Fibroblast of lung (primary cell): ENCODE results near the gene C12orf43. TPM values are rescaled to one million over a fixed set of nuclear protein-coding genes. Genes with fewer than 3 reads are reported as not detected.

Source experiments
- DNase-seq, 2 donors: peaks; one replicate each; pipeline versions ENCODE4 v3.0.0 to v3.0.0-alpha.2; 2010; ENCODE audit warnings: low read depth in 2 of 2
- H2AFZ ChIP-seq: 2 replicates; pipeline ENCODE4 v1.5.1; 2012; ENCODE audit warnings: low read length, control low read depth, inconsistent platforms
- H3K27ac ChIP-seq: 2 replicates; pipeline ENCODE4 v1.5.1; 2011; ENCODE audit warnings: low read length, control low read depth; ENCODE audit not compliant: insufficient read depth
- H3K27me3 ChIP-seq: 2 replicates; pipeline ENCODE4 v1.5.1; 2011; ENCODE audit warnings: mild to moderate bottlenecking, low read length; ENCODE audit not compliant: control insufficient read depth, insufficient read depth
- H3K36me3 ChIP-seq: 2 replicates; pipeline ENCODE4 v1.5.1; 2011; ENCODE audit warnings: low read length; ENCODE audit not compliant: control insufficient read depth, insufficient read depth
- H3K4me1 ChIP-seq: 2 replicates; pipeline ENCODE4 v1.5.1; 2011; ENCODE audit warnings: low read length; ENCODE audit not compliant: control insufficient read depth, insufficient read depth; ENCODE audit errors: extremely low read depth
- H3K4me2 ChIP-seq: 2 replicates; pipeline ENCODE4 v1.5.1; 2011; ENCODE audit warnings: low read length, control low read depth; ENCODE audit not compliant: insufficient read depth; ENCODE audit errors: extremely low read depth
- H3K4me3 ChIP-seq, 4 experiments: fragments of 200-600 bp in 1 of 4; sonication (generic) in 1 of 4; replicated peaks in 1 of 4; 2 replicates each; pipeline ENCODE4 v1.5.1; 2011 to 2016; ENCODE audit warnings: low read length in 4 of 4, low read depth in 3 of 4, mild to moderate bottlenecking in 3 of 4, control low read depth in 2 of 4, inconsistent platforms in 1 of 4, mixed read lengths in 1 of 4; ENCODE audit not compliant: insufficient read depth in 1 of 4; ENCODE audit errors: control extremely low read depth in 1 of 4
- H3K79me2 ChIP-seq: 2 replicates; pipeline ENCODE4 v1.5.1; 2012; ENCODE audit warnings: mild to moderate bottlenecking, low read length, inconsistent platforms; ENCODE audit not compliant: control insufficient read depth, insufficient read depth
- H3K9ac ChIP-seq: 2 replicates; pipeline ENCODE4 v1.5.1; 2011; ENCODE audit warnings: mild to moderate bottlenecking, low read length, control low read depth; ENCODE audit not compliant: insufficient read depth
- H3K9me3 ChIP-seq: 2 replicates; pipeline ENCODE4 v1.5.1; 2012; ENCODE audit warnings: low read depth, low read length; ENCODE audit not compliant: control insufficient read depth, insufficient read depth
- H4K20me1 ChIP-seq: 2 replicates; pipeline ENCODE4 v1.5.1; 2011; ENCODE audit warnings: low read length; ENCODE audit not compliant: control insufficient read depth, insufficient read depth; ENCODE audit errors: extremely low read depth
- EZH2 ChIP-seq: IDR thresholded peaks from 2 replicates; pipeline ENCODE4 v1.5.1; 2012; ENCODE audit warnings: low read length, control low read depth, mild to moderate bottlenecking; ENCODE audit errors: missing control alignments
- polyA plus RNA-seq, 2 donors: library from polyadenylated mRNA; depleted of rRNA in 1 of 2; stranded (reverse) in 1 of 2; unstranded in 1 of 2; fragments of >200 nt; gene quantifications; 2 replicates each; pipeline ENCODE4 v1.2.1, GENCODE V29; 2011 to 2012; ENCODE audit warnings: missing spikeins in 1 of 2
- total RNA-seq: library from RNA; depleted of rRNA; stranded (reverse); fragments of >200 nt; gene quantifications from 2 replicates; pipeline ENCODE4 v1.2.1, GENCODE V29; 2014
- TF ChIP-seq, protein P1 (sequence below), 2 donors: IDR thresholded peaks in 1 of 2; conservative IDR thresholded peaks in 1 of 2; 1 replicate in 1 of 2; 2 replicates in 1 of 2; pipeline ENCODE4 v1.5.1; 2011 to 2012; ENCODE audit warnings: low read length in 2 of 2, control low read depth in 1 of 2, inconsistent platforms in 1 of 2, low read depth in 1 of 2, mild to moderate bottlenecking in 1 of 2

C12orf43 gene
- total and polyA plus RNA-seq, 2 donors (not counting 1 experiment from before 2014, with no cell fraction given): 11.4 to 14.7 TPM

DNA sequence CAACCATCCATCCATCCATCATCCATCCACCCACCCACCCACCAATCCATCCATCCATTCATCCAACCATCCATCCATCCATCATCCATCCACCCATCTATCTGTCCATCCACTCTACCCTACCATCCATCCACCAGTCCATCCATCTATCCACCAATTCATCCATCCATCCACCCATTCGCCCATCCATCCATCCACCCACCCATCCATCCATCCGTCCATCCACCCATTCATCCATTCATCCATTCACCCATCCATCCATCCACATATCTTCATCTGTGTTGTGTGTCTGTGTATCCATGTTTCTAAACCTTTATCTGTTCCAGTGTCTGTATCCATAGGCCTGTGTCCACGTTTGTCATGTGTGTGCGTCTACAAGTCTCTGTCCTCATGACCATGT lies 28.1 kb downstream of the C12orf43 start:
- Histone ChIP-seq H3K9ac (no peak overlapping the region), H3K27ac (no peak overlapping the region), H3K36me3 (no peaks in the 10 kb centered on the region), H2AFZ (no peak overlapping the region), H3K4me3 (no peak overlapping the region), H4K20me1 (no peaks in the 10 kb centered on the region), H3K4me2 (no peak overlapping the region), H3K27me3 (peaks cover 4% of the 10 kb centered on the region), H3K79me2 (no peaks in the 10 kb centered on the region), H3K4me1 (no peaks in the 10 kb centered on the region), H3K9me3 (no peaks in the 10 kb centered on the region)
- no peak for TF ChIP-seq EZH2
- TF ChIP-seq, protein P1, sequence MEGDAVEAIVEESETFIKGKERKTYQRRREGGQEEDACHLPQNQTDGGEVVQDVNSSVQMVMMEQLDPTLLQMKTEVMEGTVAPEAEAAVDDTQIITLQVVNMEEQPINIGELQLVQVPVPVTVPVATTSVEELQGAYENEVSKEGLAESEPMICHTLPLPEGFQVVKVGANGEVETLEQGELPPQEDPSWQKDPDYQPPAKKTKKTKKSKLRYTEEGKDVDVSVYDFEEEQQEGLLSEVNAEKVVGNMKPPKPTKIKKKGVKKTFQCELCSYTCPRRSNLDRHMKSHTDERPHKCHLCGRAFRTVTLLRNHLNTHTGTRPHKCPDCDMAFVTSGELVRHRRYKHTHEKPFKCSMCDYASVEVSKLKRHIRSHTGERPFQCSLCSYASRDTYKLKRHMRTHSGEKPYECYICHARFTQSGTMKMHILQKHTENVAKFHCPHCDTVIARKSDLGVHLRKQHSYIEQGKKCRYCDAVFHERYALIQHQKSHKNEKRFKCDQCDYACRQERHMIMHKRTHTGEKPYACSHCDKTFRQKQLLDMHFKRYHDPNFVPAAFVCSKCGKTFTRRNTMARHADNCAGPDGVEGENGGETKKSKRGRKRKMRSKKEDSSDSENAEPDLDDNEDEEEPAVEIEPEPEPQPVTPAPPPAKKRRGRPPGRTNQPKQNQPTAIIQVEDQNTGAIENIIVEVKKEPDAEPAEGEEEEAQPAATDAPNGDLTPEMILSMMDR (conservative IDR thresholded peaks at IDR 0.05 in 1 of 2, IDR thresholded peaks at IDR 0.05 in 1 of 2; ENCODE audit: low read depth in 1 of 2, low read length in 2 of 2): no peak
- no peak for DNase-seq

DNA sequence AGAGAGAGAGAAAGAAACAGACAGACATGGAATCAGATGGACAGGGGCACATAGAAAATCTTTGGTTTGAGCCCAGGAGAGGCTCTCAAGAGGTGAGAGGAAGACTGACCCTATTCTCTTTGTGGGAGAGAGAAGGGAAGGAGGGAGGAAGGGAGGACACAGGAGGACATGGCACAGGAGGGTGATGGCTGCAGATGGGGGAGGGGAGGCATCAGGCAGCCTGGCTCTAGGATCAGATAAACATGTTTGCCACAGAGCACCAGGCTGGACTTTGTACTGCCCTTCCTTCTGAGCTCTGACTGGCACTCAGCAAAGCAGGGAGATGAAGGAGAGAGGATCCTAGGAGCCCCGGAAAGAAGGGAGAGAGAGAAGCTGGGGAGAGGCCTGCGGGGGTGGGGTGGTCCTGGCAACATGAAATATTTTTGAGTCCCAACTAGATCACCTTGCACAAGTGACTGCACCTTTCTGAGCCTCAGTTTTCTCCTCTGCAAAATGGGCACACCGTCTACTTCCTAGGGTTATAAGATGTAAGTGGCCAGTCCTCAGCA lies 31.9 kb downstream of the C12orf43 start:
- no peak overlapping the region for H3K27ac ChIP-seq
- no peaks in the 10 kb centered on the region for H4K20me1 ChIP-seq
- H3K27me3 ChIP-seq: no peaks in the 10 kb centered on the region
- no peak overlapping the region for H3K4me2 ChIP-seq
- no peaks in the 10 kb centered on the region for H3K79me2 ChIP-seq
- no peaks in the 10 kb centered on the region for H3K4me1 ChIP-seq
- H3K9me3 ChIP-seq: no peaks in the 10 kb centered on the region
- no peak overlapping the region for H3K4me3 ChIP-seq
- H3K9ac ChIP-seq: no peak overlapping the region
- no peak for TF ChIP-seq EZH2
- TF ChIP-seq, protein P1 (conservative IDR thresholded peaks at IDR 0.05 in 1 of 2, IDR thresholded peaks at IDR 0.05 in 1 of 2; ENCODE audit: low read depth in 1 of 2, low read length in 2 of 2): no peak
- no peak for DNase-seq
- H2AFZ ChIP-seq: no peak overlapping the region
- H3K36me3 ChIP-seq: no peaks in the 10 kb centered on the region

DNA sequence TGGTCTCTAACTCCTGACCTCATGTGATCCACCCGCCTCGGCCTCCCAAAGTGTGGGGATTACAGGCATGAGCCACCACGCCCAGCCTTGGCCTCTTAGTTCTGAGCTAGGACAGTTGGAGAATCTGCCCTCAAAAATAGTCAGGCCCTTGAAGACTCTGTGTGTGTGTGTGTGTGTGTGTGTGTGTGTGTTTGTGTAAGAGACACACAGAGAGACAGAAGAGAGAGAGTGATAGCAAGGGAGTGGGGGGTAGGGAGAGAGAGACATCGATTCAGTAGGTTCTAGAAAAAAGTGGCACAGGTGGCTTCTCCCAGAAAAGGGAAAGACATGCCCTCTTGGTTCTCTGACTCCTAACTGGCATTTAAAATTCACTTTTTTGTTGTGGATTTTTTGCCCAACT lies 32.5 kb downstream of the C12orf43 start:
- H3K27me3 ChIP-seq: no peaks in the 10 kb centered on the region
- H3K36me3 ChIP-seq: no peaks in the 10 kb centered on the region
- no peak overlapping the region for H3K4me3 ChIP-seq
- no peak overlapping the region for H2AFZ ChIP-seq
- H3K4me1 ChIP-seq: no peaks in the 10 kb centered on the region
- no peaks in the 10 kb centered on the region for H3K9me3 ChIP-seq
- H3K9ac ChIP-seq: no peak overlapping the region
- no peak for DNase-seq
- H3K4me2 ChIP-seq: no peak overlapping the region
- no peak overlapping the region for H3K27ac ChIP-seq
- no peaks in the 10 kb centered on the region for H3K79me2 ChIP-seq
- no peak for TF ChIP-seq EZH2
- TF ChIP-seq, protein P1 (conservative IDR thresholded peaks at IDR 0.05 in 1 of 2, IDR thresholded peaks at IDR 0.05 in 1 of 2; ENCODE audit: low read depth in 1 of 2, low read length in 2 of 2): no peak
- no peaks in the 10 kb centered on the region for H4K20me1 ChIP-seq
